SK-N-SH treated with all-trans-retinoic acid at 6 μM for 48 hours (cell line): ENCODE results near the gene TRPM1.

ENCODE experiments used
- ATAC-seq: fragments of 200-7000 bp; cut with Tn5 transposase; 3 replicates; pipeline ENCODE4 v1.9.1; 2020; ENCODE audit warnings: mild to moderate bottlenecking, moderate library complexity
- ARNTL ChIP-seq: fragments of 450-650 bp; formaldehyde crosslinking; IDR thresholded peaks from 2 replicates; pipeline ENCODE4 v1.5.0; 2020; ENCODE audit warnings: low read depth, mild to moderate bottlenecking, moderate library complexity, borderline replicate concordance
- BACH2 ChIP-seq: fragments of 250-450 bp; sonication (Bioruptor Pico); IDR thresholded peaks from 2 replicates; pipeline ENCODE4 v1.9.0; 2021; ENCODE audit warnings: mild to moderate bottlenecking, borderline replicate concordance
- ESRRG ChIP-seq: fragments of 250-450 bp; sonication (Bioruptor Pico); IDR thresholded peaks from 2 replicates; pipeline ENCODE4 v1.6.1; 2021; ENCODE audit warnings: mild to moderate bottlenecking
- GLIS3 ChIP-seq: fragments of 250-450 bp; sonication (Bioruptor Pico); IDR thresholded peaks from 2 replicates; pipeline ENCODE4 v1.5.0; 2020; ENCODE audit warnings: mild to moderate bottlenecking, moderate library complexity
- ISL1 ChIP-seq: fragments of 250-450 bp; sonication (Bioruptor Pico); IDR thresholded peaks from 2 replicates; pipeline ENCODE4 v2.1.2; 2022; ENCODE audit warnings: mild to moderate bottlenecking, moderate library complexity
- OSR1 ChIP-seq: fragments of 250-450 bp; sonication (Bioruptor Pico); IDR thresholded peaks from 2 replicates; pipeline ENCODE4 v1.8.0; 2022; ENCODE audit warnings: moderate library complexity, mild to moderate bottlenecking, inconsistent platforms
- RARB ChIP-seq: fragments of 250-450 bp; sonication (Bioruptor Pico); IDR thresholded peaks from 2 replicates; pipeline ENCODE4 v1.8.0; 2021; ENCODE audit warnings: mild to moderate bottlenecking, moderate library complexity
- SNAI2 ChIP-seq: fragments of 250-450 bp; sonication (Bioruptor Pico); IDR thresholded peaks from 2 replicates; pipeline ENCODE4 v1.5.0; 2020; ENCODE audit warnings: mild to moderate bottlenecking, moderate library complexity
- TCF4 ChIP-seq: fragments of 250-450 bp; sonication (Bioruptor Pico); IDR thresholded peaks from 2 replicates; pipeline ENCODE4 v1.8.0; 2021; ENCODE audit warnings: mild to moderate bottlenecking, moderate library complexity, borderline replicate concordance
- TOX ChIP-seq: fragments of 250-450 bp; sonication (Bioruptor Pico); IDR thresholded peaks from 2 replicates; pipeline ENCODE4 v1.8.0; 2021; ENCODE audit warnings: mild to moderate bottlenecking, moderate library complexity, borderline replicate concordance
- ZC3H10 ChIP-seq: fragments of 250-450 bp; sonication (Bioruptor Pico); IDR thresholded peaks from 2 replicates; pipeline ENCODE4 v1.5.1; 2021; ENCODE audit warnings: mild to moderate bottlenecking, moderate library complexity
- ZFP3 ChIP-seq: fragments of 250-450 bp; sonication (Bioruptor Pico); IDR thresholded peaks from 2 replicates; pipeline ENCODE4 v1.5.0; 2020; ENCODE audit warnings: mild to moderate bottlenecking, moderate library complexity
- ZFP30 ChIP-seq: fragments of 450-650 bp; formaldehyde crosslinking; IDR thresholded peaks from 2 replicates; pipeline ENCODE4 v1.5.0; 2022; ENCODE audit warnings: mild to moderate bottlenecking, moderate library complexity
- ZNF565 ChIP-seq: fragments of 450-650 bp; formaldehyde crosslinking; conservative IDR thresholded peaks from 2 replicates; pipeline ENCODE4 v1.5.0; 2020; ENCODE audit warnings: low read depth, mild to moderate bottlenecking, moderate library complexity
- ZNF70 ChIP-seq: fragments of 450-650 bp; formaldehyde crosslinking; IDR thresholded peaks from 2 replicates; pipeline ENCODE4 v1.5.0; 2020; ENCODE audit warnings: mild to moderate bottlenecking, moderate library complexity
- ZNF8 ChIP-seq: fragments of 450-650 bp; formaldehyde crosslinking; IDR thresholded peaks from 2 replicates; pipeline ENCODE4 v1.5.0; 2020; ENCODE audit warnings: mild to moderate bottlenecking, moderate library complexity
- TF ChIP-seq, protein P1 (sequence below): fragments of 250-450 bp; sonication (Bioruptor Pico); IDR thresholded peaks from 2 replicates; pipeline ENCODE4 v1.5.0; 2020; ENCODE audit warnings: mild to moderate bottlenecking, moderate library complexity
- TF ChIP-seq, protein P2 (sequence below): fragments of 250-450 bp; sonication (Bioruptor Pico); IDR thresholded peaks from 2 replicates; pipeline ENCODE4 v1.8.0; 2020; ENCODE audit warnings: mild to moderate bottlenecking, moderate library complexity, borderline replicate concordance
- TF ChIP-seq, protein P3 (sequence below): fragments of 250-450 bp; sonication (Bioruptor Pico); IDR thresholded peaks from 2 replicates; pipeline ENCODE4 v1.8.0; 2021; ENCODE audit warnings: low read depth, mild to moderate bottlenecking, moderate library complexity, borderline replicate concordance
- TF ChIP-seq, protein P4 (sequence below): fragments of 250-450 bp; sonication (Bioruptor Pico); IDR thresholded peaks from 2 replicates; pipeline ENCODE4 v1.5.1; 2021; ENCODE audit warnings: mild to moderate bottlenecking, moderate library complexity
- TF ChIP-seq, protein P5 (sequence below): fragments of 250-450 bp; sonication (Bioruptor Pico); IDR thresholded peaks from 2 replicates; pipeline ENCODE4 v1.5.1; 2020; ENCODE audit warnings: low read depth, mild to moderate bottlenecking, moderate library complexity

The TRPM1 gene

DNA sequence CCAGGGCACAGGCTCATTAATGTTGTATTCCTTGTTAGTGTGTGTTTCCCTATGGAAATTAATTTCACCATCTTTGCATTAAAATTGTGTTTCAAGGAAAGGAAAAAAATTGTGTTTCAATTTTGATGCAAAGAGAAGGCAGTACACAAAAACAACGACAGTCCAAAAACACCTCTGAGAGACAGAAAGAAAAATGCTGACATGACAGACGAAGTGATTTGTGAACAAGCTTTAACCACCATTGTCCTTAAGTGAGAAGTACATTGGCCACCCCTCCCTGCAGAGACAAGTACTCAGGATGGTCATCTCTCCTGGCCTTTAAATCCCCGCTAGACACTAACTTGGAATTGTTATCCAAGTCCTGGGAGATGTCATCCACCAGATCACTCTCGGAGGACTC lies 59.9 kb downstream of the TRPM1 start:
- no peak for ATAC-seq
- TF ChIP-seq, protein P1, sequence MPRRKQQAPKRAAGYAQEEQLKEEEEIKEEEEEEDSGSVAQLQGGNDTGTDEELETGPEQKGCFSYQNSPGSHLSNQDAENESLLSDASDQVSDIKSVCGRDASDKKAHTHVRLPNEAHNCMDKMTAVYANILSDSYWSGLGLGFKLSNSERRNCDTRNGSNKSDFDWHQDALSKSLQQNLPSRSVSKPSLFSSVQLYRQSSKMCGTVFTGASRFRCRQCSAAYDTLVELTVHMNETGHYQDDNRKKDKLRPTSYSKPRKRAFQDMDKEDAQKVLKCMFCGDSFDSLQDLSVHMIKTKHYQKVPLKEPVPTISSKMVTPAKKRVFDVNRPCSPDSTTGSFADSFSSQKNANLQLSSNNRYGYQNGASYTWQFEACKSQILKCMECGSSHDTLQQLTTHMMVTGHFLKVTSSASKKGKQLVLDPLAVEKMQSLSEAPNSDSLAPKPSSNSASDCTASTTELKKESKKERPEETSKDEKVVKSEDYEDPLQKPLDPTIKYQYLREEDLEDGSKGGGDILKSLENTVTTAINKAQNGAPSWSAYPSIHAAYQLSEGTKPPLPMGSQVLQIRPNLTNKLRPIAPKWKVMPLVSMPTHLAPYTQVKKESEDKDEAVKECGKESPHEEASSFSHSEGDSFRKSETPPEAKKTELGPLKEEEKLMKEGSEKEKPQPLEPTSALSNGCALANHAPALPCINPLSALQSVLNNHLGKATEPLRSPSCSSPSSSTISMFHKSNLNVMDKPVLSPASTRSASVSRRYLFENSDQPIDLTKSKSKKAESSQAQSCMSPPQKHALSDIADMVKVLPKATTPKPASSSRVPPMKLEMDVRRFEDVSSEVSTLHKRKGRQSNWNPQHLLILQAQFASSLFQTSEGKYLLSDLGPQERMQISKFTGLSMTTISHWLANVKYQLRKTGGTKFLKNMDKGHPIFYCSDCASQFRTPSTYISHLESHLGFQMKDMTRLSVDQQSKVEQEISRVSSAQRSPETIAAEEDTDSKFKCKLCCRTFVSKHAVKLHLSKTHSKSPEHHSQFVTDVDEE (CRISPR knock-in tag): no peak
- no peak for TF ChIP-seq ZFP30
- TF ChIP-seq ZNF565: no peak
- TF ChIP-seq, protein P2, sequence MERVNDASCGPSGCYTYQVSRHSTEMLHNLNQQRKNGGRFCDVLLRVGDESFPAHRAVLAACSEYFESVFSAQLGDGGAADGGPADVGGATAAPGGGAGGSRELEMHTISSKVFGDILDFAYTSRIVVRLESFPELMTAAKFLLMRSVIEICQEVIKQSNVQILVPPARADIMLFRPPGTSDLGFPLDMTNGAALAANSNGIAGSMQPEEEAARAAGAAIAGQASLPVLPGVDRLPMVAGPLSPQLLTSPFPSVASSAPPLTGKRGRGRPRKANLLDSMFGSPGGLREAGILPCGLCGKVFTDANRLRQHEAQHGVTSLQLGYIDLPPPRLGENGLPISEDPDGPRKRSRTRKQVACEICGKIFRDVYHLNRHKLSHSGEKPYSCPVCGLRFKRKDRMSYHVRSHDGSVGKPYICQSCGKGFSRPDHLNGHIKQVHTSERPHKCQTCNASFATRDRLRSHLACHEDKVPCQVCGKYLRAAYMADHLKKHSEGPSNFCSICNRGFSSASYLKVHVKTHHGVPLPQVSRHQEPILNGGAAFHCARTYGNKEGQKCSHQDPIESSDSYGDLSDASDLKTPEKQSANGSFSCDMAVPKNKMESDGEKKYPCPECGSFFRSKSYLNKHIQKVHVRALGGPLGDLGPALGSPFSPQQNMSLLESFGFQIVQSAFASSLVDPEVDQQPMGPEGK (CRISPR knock-in tag): no peak
- TF ChIP-seq, protein P3, sequence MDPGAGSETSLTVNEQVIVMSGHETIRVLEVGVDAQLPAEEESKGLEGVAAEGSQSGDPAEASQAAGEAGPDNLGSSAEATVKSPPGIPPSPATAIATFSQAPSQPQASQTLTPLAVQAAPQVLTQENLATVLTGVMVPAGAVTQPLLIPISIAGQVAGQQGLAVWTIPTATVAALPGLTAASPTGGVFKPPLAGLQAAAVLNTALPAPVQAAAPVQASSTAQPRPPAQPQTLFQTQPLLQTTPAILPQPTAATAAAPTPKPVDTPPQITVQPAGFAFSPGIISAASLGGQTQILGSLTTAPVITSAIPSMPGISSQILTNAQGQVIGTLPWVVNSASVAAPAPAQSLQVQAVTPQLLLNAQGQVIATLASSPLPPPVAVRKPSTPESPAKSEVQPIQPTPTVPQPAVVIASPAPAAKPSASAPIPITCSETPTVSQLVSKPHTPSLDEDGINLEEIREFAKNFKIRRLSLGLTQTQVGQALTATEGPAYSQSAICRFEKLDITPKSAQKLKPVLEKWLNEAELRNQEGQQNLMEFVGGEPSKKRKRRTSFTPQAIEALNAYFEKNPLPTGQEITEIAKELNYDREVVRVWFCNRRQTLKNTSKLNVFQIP (CRISPR knock-in tag): no peak
- no peak for TF ChIP-seq ISL1 (CRISPR knock-in tag)
- TF ChIP-seq, protein P4, sequence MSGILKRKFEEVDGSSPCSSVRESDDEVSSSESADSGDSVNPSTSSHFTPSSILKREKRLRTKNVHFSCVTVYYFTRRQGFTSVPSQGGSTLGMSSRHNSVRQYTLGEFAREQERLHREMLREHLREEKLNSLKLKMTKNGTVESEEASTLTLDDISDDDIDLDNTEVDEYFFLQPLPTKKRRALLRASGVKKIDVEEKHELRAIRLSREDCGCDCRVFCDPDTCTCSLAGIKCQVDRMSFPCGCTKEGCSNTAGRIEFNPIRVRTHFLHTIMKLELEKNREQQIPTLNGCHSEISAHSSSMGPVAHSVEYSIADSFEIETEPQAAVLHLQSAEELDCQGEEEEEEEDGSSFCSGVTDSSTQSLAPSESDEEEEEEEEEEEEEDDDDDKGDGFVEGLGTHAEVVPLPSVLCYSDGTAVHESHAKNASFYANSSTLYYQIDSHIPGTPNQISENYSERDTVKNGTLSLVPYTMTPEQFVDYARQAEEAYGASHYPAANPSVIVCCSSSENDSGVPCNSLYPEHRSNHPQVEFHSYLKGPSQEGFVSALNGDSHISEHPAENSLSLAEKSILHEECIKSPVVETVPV (CRISPR knock-in tag): no peak
- no peak for TF ChIP-seq OSR1 (CRISPR knock-in tag)
- no peak for TF ChIP-seq TCF4 (CRISPR knock-in tag)
- no peak for TF ChIP-seq ESRRG (CRISPR knock-in tag)
- no peak for TF ChIP-seq ZC3H10 (CRISPR knock-in tag)
- no peak for TF ChIP-seq BACH2 (CRISPR knock-in tag)
- no peak for TF ChIP-seq TOX
- TF ChIP-seq ZNF70 (CRISPR knock-in tag): no peak
- no peak for TF ChIP-seq GLIS3 (CRISPR knock-in tag)
- TF ChIP-seq, protein P5, sequence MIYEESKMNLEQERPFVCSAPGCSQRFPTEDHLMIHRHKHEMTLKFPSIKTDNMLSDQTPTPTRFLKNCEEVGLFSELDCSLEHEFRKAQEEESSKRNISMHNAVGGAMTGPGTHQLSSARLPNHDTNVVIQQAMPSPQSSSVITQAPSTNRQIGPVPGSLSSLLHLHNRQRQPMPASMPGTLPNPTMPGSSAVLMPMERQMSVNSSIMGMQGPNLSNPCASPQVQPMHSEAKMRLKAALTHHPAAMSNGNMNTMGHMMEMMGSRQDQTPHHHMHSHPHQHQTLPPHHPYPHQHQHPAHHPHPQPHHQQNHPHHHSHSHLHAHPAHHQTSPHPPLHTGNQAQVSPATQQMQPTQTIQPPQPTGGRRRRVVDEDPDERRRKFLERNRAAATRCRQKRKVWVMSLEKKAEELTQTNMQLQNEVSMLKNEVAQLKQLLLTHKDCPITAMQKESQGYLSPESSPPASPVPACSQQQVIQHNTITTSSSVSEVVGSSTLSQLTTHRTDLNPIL: no peak
- TF ChIP-seq RARB (CRISPR knock-in tag): no peak
- no peak for TF ChIP-seq ZFP3 (CRISPR knock-in tag)
- TF ChIP-seq ZNF8 (CRISPR knock-in tag): no peak

DNA sequence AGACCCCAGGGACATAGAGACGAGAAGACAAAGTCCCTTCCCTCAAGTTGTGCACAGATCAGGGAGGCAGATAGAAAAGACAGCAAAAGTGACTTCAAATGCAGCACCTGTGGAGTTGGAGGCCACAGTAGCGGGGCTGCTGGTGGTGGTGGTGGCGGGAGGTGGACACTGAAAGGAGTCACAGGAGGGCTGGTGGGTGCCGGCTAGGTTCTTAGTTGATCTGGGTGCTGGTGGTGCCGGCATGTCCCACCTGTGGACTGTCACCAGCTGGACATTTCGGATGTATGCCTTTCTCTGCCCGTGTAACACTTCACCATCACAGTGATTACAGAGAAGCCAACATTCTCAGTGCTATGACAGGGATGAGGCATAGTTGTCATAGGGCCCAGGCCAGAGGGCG lies 60.9 kb downstream of the TRPM1 start:
- TF ChIP-seq ARNTL: no peak
- TF ChIP-seq ZFP30: no peak
- TF ChIP-seq, protein P1 (CRISPR knock-in tag): no peak
- no peak for TF ChIP-seq BACH2 (CRISPR knock-in tag)
- TF ChIP-seq, protein P3 (CRISPR knock-in tag): no peak
- no peak for TF ChIP-seq SNAI2
- no peak for ATAC-seq
